ENCODE measurements around the gene LOXHD1. TPM values are rescaled to one million over a fixed set of nuclear protein-coding genes. Genes with fewer than 3 reads are reported as not detected.

LOXHD1 gene
- total RNA-seq, 1 donor from 2014 or later, result 2.8 TPM

GRCh38 chr18:46475390-46475752 lies 181.6 kb downstream of the LOXHD1 start:
- no peak for DNase-seq

GRCh38 chr18:46474487-46475389 lies 182.3 kb downstream of the LOXHD1 start:
- DNase-seq, result no peak

DNA sequence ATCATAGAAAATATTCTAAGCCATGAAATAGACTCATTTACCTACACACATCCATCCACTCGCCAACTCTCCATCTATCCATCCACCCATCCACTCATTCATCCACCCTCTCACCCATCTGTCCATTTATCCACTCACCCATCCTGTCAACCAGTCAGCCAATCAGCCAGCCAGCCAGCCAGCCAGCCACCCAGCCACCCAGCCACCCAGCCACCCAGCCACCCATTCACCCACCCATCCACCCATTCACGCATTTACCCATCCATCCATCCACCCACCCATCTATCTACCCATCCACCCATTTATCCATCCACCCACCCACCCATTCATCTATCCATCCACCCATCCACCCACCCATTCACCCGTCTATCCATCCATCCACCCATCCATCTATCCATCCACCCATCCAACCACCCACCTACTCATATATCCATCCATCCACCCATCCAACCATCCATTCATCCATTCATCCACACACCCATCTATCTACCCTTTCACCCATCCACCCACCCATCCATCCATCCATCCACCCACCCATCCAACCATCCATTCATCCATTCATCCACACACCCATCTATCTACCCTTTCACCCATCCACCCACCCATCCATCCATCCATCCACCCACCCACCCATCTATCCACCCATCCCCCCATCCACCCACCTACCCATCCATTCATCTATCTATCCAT lies 185.1 kb downstream of the LOXHD1 start:
- no peak for DNase-seq

GRCh38 chr18:46470714-46471113 lies 186.3 kb downstream of the LOXHD1 start:
- DNase-seq, result no peak

DNA sequence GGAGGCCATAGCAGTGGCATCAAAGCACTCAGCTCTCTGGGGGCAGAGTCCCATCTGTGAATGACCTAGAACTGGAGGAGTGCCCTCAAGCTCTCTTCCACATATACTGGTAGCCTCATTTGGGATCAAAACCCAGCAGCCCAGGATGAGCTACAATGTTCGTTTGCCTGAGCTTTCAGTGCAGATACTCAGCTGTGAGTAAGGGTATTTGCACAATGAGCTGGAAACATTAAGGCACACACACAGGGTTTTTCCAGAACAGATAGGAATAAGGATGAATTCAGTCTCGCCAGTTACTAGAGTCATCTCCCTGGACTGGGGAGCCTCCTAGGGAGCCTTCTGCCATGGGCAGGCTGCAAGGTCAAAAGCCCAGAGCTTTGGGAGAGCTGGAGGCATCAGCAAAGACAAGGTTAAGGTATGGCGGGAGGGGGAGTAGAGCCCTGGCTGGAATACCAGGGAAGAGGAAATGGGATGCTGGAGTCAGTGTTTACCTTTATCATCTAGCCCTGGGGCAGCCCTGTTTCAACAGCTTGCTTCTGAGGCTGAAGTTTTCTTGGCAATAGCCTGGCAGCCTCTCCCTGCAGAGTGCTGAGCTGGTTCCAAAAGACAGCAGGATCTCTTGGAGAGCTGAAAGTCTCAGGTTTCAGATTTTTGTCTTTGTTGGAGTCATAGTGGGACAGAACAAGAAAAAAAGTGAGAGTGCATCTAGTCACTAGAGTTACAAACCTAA lies 187.7 kb downstream of the LOXHD1 start:
- peak; percentile 4 for DNase-seq

GRCh38 chr18:46468426-46469180 lies 188.4 kb downstream of the LOXHD1 start:
- DNase-seq, result no peak

DNA sequence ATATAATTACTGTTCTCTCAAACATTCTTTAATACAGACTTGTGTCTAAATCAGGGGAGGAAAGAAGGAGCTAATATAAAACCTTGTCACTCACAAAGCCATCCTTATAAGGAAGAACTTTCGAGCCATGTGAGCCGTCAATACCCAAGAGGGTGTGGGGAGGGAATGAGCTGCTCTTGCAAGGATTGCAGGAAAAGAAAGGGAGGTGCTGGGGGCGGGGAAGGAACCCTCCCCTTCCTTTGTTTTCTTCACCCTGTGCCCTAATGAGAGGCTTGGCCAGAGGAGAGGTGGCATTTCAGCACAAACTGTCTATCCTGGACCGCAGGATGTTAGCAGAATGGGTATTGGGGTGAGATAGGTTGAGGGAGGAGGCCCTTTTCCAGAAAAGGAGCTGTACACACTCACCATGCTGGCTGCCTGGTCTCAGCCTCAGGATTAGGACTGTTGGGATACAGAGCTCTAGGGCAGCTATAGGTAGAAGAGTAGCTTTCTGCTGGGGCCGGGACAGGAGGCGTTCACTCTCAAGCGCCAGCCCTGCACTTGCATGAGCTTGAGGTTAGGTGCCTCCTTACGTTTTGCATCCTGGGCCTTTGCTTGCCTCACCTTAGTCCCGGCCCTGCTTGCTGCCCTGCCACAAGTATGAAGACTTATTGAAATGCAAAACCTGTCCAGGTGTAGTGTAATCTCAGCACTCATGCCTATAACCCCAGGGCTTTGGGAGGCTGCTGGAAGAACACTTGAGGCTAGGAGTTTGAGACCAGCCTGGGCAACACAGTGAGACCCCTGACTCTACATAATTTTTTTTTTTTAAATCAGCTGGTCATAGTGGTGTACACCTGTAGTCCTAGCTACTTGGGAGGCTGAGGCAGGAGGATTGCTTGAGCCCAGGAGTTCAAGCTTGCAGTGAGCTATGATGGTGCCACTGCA lies 190.5 kb downstream of the LOXHD1 start:
- no peak for DNase-seq

GRCh38 chr18:46464926-46465655 lies 191.9 kb downstream of the LOXHD1 start:
- no peak for DNase-seq

- DNase-seq, result no peak
Observed at GRCh38 chr18:46462523-46462922, 194.5 kb downstream of the LOXHD1 start.

GRCh38 chr18:46461993-46462392 lies 195.0 kb downstream of the LOXHD1 start:
- no peak for DNase-seq

GRCh38 chr18:46460754-46461153 lies 196.3 kb downstream of the LOXHD1 start:
- DNase-seq, result no peak

DNA sequence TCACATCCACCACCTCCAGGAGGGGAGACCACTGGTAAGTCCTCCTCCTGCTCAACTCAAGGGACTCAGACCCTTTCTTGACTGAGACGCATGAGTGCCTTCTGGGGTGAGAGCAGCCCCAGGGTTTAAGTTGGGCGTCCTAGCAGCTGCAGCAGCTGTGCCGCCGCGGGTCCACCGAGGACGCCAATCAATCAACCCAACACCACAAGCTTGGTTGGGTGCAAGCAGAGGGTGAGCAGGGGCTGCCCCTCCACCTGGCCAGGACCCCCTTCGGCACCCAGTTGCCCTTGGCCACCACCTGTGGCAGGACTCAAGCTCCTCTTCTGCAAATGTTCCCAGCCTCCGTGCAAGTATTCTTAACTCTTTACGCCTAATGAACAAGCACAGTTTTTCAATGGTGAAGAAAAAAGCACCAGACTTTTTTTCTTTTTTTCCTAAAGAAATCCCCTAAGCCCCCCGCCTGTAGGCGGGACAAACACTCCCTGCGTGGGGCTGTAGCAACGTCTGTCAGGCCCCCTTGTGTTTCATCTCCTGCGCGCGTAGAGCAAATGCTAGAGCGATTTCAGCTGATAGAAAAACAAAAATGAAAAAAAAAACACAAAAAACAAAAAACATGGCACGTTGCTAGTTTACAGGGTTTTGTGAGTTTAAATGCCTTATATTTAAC lies 197.1 kb downstream of the LOXHD1 start:
- DNase-seq, result no peak

- no peak for DNase-seq
Observed at GRCh38 chr18:46458472-46458871, 198.5 kb downstream of the LOXHD1 start.

- DNase-seq, result no peak
Observed at GRCh38 chr18:46456691-46457090, 200.3 kb downstream of the LOXHD1 start.

- DNase-seq, result no peak
Observed at GRCh38 chr18:46452820-46453219, 204.2 kb downstream of the LOXHD1 start.

DNA sequence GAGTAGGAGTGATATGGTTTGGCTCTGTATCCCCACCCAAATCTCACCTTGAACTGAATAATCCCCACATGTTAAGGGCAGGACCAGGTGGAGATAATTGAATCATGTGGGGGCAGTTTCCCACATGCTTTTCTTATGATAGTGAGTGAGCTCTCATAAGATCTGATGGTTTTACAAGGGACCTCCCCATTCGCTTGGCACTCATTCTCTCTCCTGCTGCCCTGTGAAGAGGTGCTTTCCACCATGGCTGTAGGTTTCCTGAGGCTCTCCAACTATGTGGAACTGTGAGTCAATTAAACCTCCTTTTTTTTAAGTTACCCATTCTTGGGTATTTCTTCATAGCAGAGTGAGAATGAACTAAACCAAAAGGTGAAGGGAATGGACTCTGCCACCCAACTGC lies 207.5 kb downstream of the LOXHD1 start:
- no peak for DNase-seq

DNA sequence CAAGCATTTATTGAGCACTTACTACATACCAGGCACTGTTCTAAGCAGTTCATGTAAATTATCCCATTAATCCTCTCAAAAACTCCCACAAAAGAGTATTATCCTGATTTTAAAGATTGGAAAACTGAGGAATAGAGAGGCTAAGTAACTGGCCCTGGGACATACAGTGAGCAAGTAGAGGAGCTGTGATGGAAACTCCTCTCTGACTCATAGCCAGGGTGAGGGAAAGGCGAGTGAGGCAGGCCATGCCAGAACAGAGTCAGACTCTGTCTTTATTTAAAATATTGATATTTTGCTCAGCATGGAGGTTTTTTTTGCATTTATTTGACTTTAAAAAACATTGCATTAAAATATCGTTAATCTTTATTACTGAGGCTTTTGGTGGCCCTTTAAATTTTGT lies 208.0 kb downstream of the LOXHD1 start:
- DNase-seq, result no peak

GRCh38 chr18:46448347-46448746 lies 208.7 kb downstream of the LOXHD1 start:
- no peak for DNase-seq

- no peak for DNase-seq
Observed at GRCh38 chr18:46447792-46448191, 209.2 kb downstream of the LOXHD1 start.

GRCh38 chr18:46447323-46447722 lies 209.7 kb downstream of the LOXHD1 start:
- DNase-seq, result no peak
